HCT116 (cell line): ENCODE measurements around the gene CTTN. TPM values are rescaled to one million over a fixed set of nuclear protein-coding genes. Genes with fewer than 3 reads are reported as not detected.

ENCODE experiments used
- ATAC-seq: fragments of 200-7000 bp; cut with Tn5 transposase; 2 replicates; pipeline ENCODE4 v1.9.1; 2020; ENCODE audit warnings: mild to moderate bottlenecking, moderate library complexity
- BruUV-seq: library from RNA; stranded (reverse); fragments of 400-500 nt; replicated peaks from 2 replicates; lab custom pipeline; 2021; lab: Mats Ljungman, UMichigan
- CTCF ChIA-PET: fragments of 300-600 bp; sonication (Branson Sonifier 250); formaldehyde crosslinking; loops from one replicate; lab custom pipeline; 2021; ENCODE audit warnings: antibody characterized with exemption; lab: Charles Lee
- POLR2A ChIA-PET: fragments of 300-600, 350-600 bp; sonication (Branson Sonifier 250); formaldehyde crosslinking; loops from one replicate; lab custom pipeline; 2021; ENCODE audit warnings: antibody characterized with exemption; lab: Charles Lee
- RAD21 ChIA-PET, 2 experiments: fragments of 300-600 bp; sonication (Branson Sonifier 250); formaldehyde crosslinking; loops; one replicate each; lab custom pipeline; 2023; ENCODE audit warnings: low total read pairs in 2 of 2; ENCODE audit not compliant: uncharacterized antibody in 2 of 2, unreplicated experiment in 2 of 2, low non-redundant PET in 1 of 2; lab: Charles Lee
- DNase-seq: peaks from one replicate; pipeline ENCODE4 v3.0.0-alpha.2; 2010; ENCODE audit warnings: low read depth, low spot score
- H2AFZ ChIP-seq: fragments of 200-600 bp; shearing (Covaris generic), sonication (generic); 2 replicates; pipeline ENCODE4 v1.6.1; 2017; ENCODE audit warnings: low read depth, mixed run types, mixed read lengths, antibody characterized with exemption, low read length; ENCODE audit not compliant: poor library complexity, severe bottlenecking
- H3K27ac ChIP-seq: 2 replicates; pipeline ENCODE4 v1.5.1; 2012; ENCODE audit warnings: low read depth, low read length
- H3K27me3 ChIP-seq: fragments of 200-600 bp; sonication (generic); 2 replicates; pipeline ENCODE4 v1.6.1; 2016; ENCODE audit warnings: mixed run types, low read length, mixed read lengths; ENCODE audit not compliant: insufficient read depth
- H3K36me3 ChIP-seq, 2 experiments: fragments of 200-500 bp in 1 of 2; fragments of 200-600 bp in 1 of 2; sonication (Bioruptor generic) in 1 of 2; sonication (generic) in 1 of 2; 2 replicates each; pipeline versions ENCODE4 v1.5.1 to v1.6.1; 2014 to 2016; ENCODE audit warnings: low read length in 2 of 2, inconsistent platforms in 1 of 2, mixed read lengths in 1 of 2, mixed run types in 1 of 2; ENCODE audit not compliant: insufficient read depth in 2 of 2, control insufficient read depth in 1 of 2
- H3K4me1 ChIP-seq, 2 experiments: fragments of 200-600 bp in 1 of 2; sonication (generic) in 1 of 2; 2 replicates each; pipeline versions ENCODE4 v1.5.1 to v1.6.1; 2012 to 2017; ENCODE audit warnings: low read length in 2 of 2, inconsistent platforms in 1 of 2, mild to moderate bottlenecking in 1 of 2, mixed read lengths in 1 of 2, mixed run types in 1 of 2, moderate library complexity in 1 of 2; ENCODE audit not compliant: insufficient read depth in 2 of 2, control insufficient read depth in 1 of 2
- H3K4me2 ChIP-seq: fragments of 200-600 bp; sonication (generic); 2 replicates; pipeline ENCODE4 v1.6.1; 2017; ENCODE audit warnings: mixed run types, low read length, mixed read lengths
- H3K4me3 ChIP-seq, 2 experiments: fragments of 200-600 bp in 1 of 2; sonication (generic) in 1 of 2; replicated peaks in 1 of 2; 2 replicates each; pipeline ENCODE4 v1.5.1; 2011 to 2016; ENCODE audit warnings: low read length in 2 of 2, control low read depth in 1 of 2, low read depth in 1 of 2, mild to moderate bottlenecking in 1 of 2, mixed read lengths in 1 of 2, mixed run types in 1 of 2
- H3K79me2 ChIP-seq: fragments of 200-600 bp; sonication (generic); 2 replicates; pipeline ENCODE4 v1.6.1; 2017; ENCODE audit warnings: mild to moderate bottlenecking, mixed run types, low read length, moderate library complexity, mixed read lengths; ENCODE audit not compliant: insufficient read depth
- H3K9ac ChIP-seq: fragments of 200-600 bp; sonication (generic); 2 replicates; pipeline ENCODE4 v1.6.1; 2016; ENCODE audit warnings: low read length, mixed read lengths
- H3K9me2 ChIP-seq: fragments of 200-600 bp; sonication (generic), shearing (Covaris generic); 2 replicates; pipeline ENCODE4 v1.6.1; 2017; ENCODE audit warnings: mixed run types, mild to moderate bottlenecking, moderate library complexity; ENCODE audit not compliant: insufficient read depth
- H3K9me3 ChIP-seq, 2 experiments: fragments of 200-500 bp in 1 of 2; fragments of 200-600 bp in 1 of 2; sonication (Bioruptor generic) in 1 of 2; sonication (generic) in 1 of 2; 2 replicates each; pipeline ENCODE4 v1.6.1; 2014 to 2017; ENCODE audit warnings: low read length in 2 of 2, mixed read lengths in 2 of 2, inconsistent platforms in 1 of 2, low read depth in 1 of 2, mild to moderate bottlenecking in 1 of 2, mixed run types in 1 of 2, moderate library complexity in 1 of 2; ENCODE audit not compliant: control insufficient read depth in 1 of 2, insufficient read depth in 1 of 2
- H4K20me1 ChIP-seq: fragments of 200-600 bp; sonication (generic), shearing (Covaris generic); 2 replicates; pipeline ENCODE4 v1.6.1; 2017; ENCODE audit warnings: mixed run types, mild to moderate bottlenecking, moderate library complexity; ENCODE audit not compliant: insufficient read depth
- CBX3 ChIP-seq: IDR thresholded peaks from 2 replicates; pipeline ENCODE4 v1.6.1; 2012; ENCODE audit warnings: low read depth
- CEBPB ChIP-seq: IDR thresholded peaks from 2 replicates; pipeline ENCODE4 v1.6.1; 2012; ENCODE audit warnings: low read depth
- EZH2phosphoT487 ChIP-seq: fragments of 200-600 bp; IDR thresholded peaks from 2 replicates; pipeline ENCODE4 v1.6.1; 2018; ENCODE audit warnings: antibody characterized with exemption, borderline replicate concordance
- RAD21 ChIP-seq: IDR thresholded peaks from 2 replicates; pipeline ENCODE4 v1.6.1; 2012; ENCODE audit warnings: low read depth, mild to moderate bottlenecking
- REST ChIP-seq: IDR thresholded peaks from 2 replicates; pipeline ENCODE4 v1.6.1; 2012; ENCODE audit warnings: low read depth
- SRF ChIP-seq: IDR thresholded peaks from 2 replicates; pipeline ENCODE4 v1.6.1; 2012; ENCODE audit warnings: low read depth
- ZNF274 ChIP-seq: fragments of 200-500 bp; sonication (Bioruptor generic); IDR thresholded peaks from 2 replicates; pipeline ENCODE4 v1.6.1; 2014; ENCODE audit warnings: mild to moderate bottlenecking, low read depth, low read length, inconsistent platforms
- intact Hi-C: fragments of 100-400 bp; cut with micrococcal nuclease; formaldehyde crosslinking; loops from 2 replicates; pipeline ENCODE4 v1.10.0; 2022
- total RNA-seq: library from RNA; stranded (reverse); gene quantifications from one replicate; pipeline ENCODE4 v1.2.1, GENCODE V29; 2021; ENCODE audit not compliant: unreplicated experiment
- TF ChIP-seq, protein P1 (sequence below): IDR thresholded peaks from 2 replicates; pipeline ENCODE4 v1.6.1; 2011; ENCODE audit warnings: mild to moderate bottlenecking, low read length, moderate library complexity; ENCODE audit not compliant: insufficient replicate concordance; ENCODE audit errors: extremely low read depth
- TF ChIP-seq, protein P2 (sequence below): IDR thresholded peaks from 2 replicates; pipeline ENCODE4 v1.6.1; 2012

CTTN gene
- total RNA-seq, 1 experiment from 2014 or later, result 249 TPM

- peaks cover 33 to 36% of the 10 kb centered on the region in 2 experiments; a peak in 3 of 4 replicates for H3K36me3 ChIP-seq
- H3K4me3 ChIP-seq, result no peak overlapping the region
- no TSS peak for BruUV-seq
- H2AFZ ChIP-seq, result no peak overlapping the region
- CTCF ChIA-PET, result no interaction called here
- RAD21 ChIA-PET, result no interaction called here
- ATAC-seq (no peak), DNase-seq (no peak)
- no peaks in the 10 kb centered on the region for H4K20me1 ChIP-seq
- no peaks in the 10 kb centered on the region for H3K9me3 ChIP-seq
- H3K9ac ChIP-seq, result no peak overlapping the region
- no peaks in the 10 kb centered on the region for H3K27me3 ChIP-seq
- H3K27ac ChIP-seq, result no peak overlapping the region
- no peaks in the 10 kb centered on the region for H3K9me2 ChIP-seq
- intact Hi-C loops, result no loop called here
- no peak overlapping the region for H3K4me2 ChIP-seq
- no peaks in the 10 kb centered on the region for H3K79me2 ChIP-seq
- TF ChIP-seq, protein P1, sequence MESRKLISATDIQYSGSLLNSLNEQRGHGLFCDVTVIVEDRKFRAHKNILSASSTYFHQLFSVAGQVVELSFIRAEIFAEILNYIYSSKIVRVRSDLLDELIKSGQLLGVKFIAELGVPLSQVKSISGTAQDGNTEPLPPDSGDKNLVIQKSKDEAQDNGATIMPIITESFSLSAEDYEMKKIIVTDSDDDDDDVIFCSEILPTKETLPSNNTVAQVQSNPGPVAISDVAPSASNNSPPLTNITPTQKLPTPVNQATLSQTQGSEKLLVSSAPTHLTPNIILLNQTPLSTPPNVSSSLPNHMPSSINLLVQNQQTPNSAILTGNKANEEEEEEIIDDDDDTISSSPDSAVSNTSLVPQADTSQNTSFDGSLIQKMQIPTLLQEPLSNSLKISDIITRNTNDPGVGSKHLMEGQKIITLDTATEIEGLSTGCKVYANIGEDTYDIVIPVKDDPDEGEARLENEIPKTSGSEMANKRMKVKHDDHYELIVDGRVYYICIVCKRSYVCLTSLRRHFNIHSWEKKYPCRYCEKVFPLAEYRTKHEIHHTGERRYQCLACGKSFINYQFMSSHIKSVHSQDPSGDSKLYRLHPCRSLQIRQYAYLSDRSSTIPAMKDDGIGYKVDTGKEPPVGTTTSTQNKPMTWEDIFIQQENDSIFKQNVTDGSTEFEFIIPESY, result no peak
- TF ChIP-seq EZH2phosphoT487 (no peak), SRF (no peak), RAD21 (no peak), ZNF274 (no peak), CBX3 (no peak), REST (no peak), CEBPB (no peak)
- TF ChIP-seq, protein P2, sequence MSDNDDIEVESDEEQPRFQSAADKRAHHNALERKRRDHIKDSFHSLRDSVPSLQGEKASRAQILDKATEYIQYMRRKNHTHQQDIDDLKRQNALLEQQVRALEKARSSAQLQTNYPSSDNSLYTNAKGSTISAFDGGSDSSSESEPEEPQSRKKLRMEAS, result no peak
- POLR2A ChIA-PET, result no interaction called here
- no peaks in the 10 kb centered on the region for H3K4me1 ChIP-seq
Measured at GRCh38 chr11:70359451-70360205, 38.7 kb upstream of the CTTN start.
